Ovary (tissue), 9 donors: ENCODE data around the gene BTBD9. TPM values are rescaled to one million over a fixed set of nuclear protein-coding genes. Genes with fewer than 3 reads are reported as not detected.
"Not testable (repeated sequence)": the region's sequence is repeated elsewhere in the genome, so short reads cannot be mapped to it uniquely, and the experiment has no call there.

Source experiments
- DNase-seq, 5 donors: peaks; one replicate each; pipeline ENCODE4 v3.0.0-alpha.2; 2019 to 2020
- H3K27ac ChIP-seq, 2 donors: fragments of 200-600 bp; one replicate each; pipeline versions ENCODE4 v1.5.1 to v1.8.0; 2019 to 2022
- H3K27me3 ChIP-seq: fragments of 200-600 bp; one replicate; pipeline ENCODE4 v1.8.0; 2022
- H3K36me3 ChIP-seq: fragments of 200-600 bp; sonication (generic); one replicate; pipeline ENCODE4 v1.5.1; 2019
- H3K4me1 ChIP-seq: one replicate; pipeline ENCODE4 v1.8.1; 2013; ENCODE audit warnings: mild to moderate bottlenecking, moderate library complexity; ENCODE audit not compliant: insufficient read depth
- H3K4me3 ChIP-seq: fragments of 200-600 bp; sonication (generic); one replicate; pipeline ENCODE4 v1.5.1; 2017
- H3K9me3 ChIP-seq, 2 donors: fragments of 200-600 bp in 1 of 2; sonication (generic) in 1 of 2; one replicate each; pipeline versions ENCODE4 v1.5.1 to v1.8.1; 2013 to 2019; ENCODE audit warnings: mild to moderate bottlenecking in 1 of 2, moderate library complexity in 1 of 2
- EP300 ChIP-seq: sonication (generic); formaldehyde crosslinking; IDR thresholded peaks from one replicate; pipeline ENCODE4 v1.6.1; 2017; ENCODE audit warnings: antibody characterized with exemption
- POLR2A ChIP-seq: fragments of 450-650 bp; IDR thresholded peaks from one replicate; pipeline ENCODE4 v1.6.1; 2017; ENCODE audit warnings: antibody characterized with exemption, mild to moderate bottlenecking, moderate library complexity
- WGBS, 3 donors: extraction: QIAGEN DNeasy Blood & Tissue Kit in 1 of 3; methylation state at CpG; one replicate each; pipeline versions ENCODE4 v1.1.5 to v1.1.7; 2013 to 2017; 5-methylcytosine and 5-hydroxymethylcytosine counted together
- intact Hi-C, 4 donors: fragments of 100-400 bp; cut with DNase I; formaldehyde crosslinking; loops; one replicate each; pipeline versions ENCODE4 v1.11.0 to v1.15.1; 2022 to 2023
- polyA plus RNA-seq, 2 donors: library from polyadenylated mRNA; stranded (reverse); fragments of 200-250 nt in 1 of 2; fragments of 350-450 nt in 1 of 2; fragmentation: Illumina TruSeq in 1 of 2; extraction: RNeasy Lipid Tissue Mini Kit (QIAGEN cat#74804) in 1 of 2; gene quantifications; one replicate each; pipeline ENCODE4 v1.2.3, GENCODE V29; 2013 to 2014
- small RNA-seq: library from RNA; depleted of rRNA; stranded (forward); fragments of <200 nt; gene quantifications from one replicate; pipeline ENCODE3, GENCODE V24; 2016
- total RNA-seq, 7 donors: library from RNA; depleted of rRNA in 2 of 7; stranded (reverse); fragments of >200 nt in 2 of 7; fragmentation: NEBNext Ultra II Directional in 3 of 7; extraction: Animal tissue kit (Norgen Biotek cat#: 25700) in 3 of 7; gene quantifications; one replicate each; pipeline versions ENCODE4 v1.1.0 to v1.2.4, GENCODE V29; 2016 to 2023
- TF ChIP-seq, protein P1 (sequence below), 3 donors: fragments of 450-650 bp in 2 of 3; fragments of 200-600 bp in 1 of 3; IDR thresholded peaks; one replicate each; pipeline versions ENCODE4 v1.5.1 to v1.8.0; 2016 to 2022; ENCODE audit warnings: antibody characterized with exemption in 3 of 3, mild to moderate bottlenecking in 1 of 3
- donor health status: DM: no; HTN: no; CAD: no; lungs with moderate emphysema.
- donor health status: DM: no; HTN: no; CAD: no.
- donor health status: Bipolar disorder and iron deficiency.
- donor health status: DM: yes; HTN: yes; CAD: no.
- donor health status: DM: no; HTN: no; CAD: no.
- donor health status: DM: yes; HTN: yes; CAD: no.

BTBD9 gene
- total and polyA plus RNA-seq, 9 donors, result 7.2 to 28.8 (median 21.0) TPM

DNA sequence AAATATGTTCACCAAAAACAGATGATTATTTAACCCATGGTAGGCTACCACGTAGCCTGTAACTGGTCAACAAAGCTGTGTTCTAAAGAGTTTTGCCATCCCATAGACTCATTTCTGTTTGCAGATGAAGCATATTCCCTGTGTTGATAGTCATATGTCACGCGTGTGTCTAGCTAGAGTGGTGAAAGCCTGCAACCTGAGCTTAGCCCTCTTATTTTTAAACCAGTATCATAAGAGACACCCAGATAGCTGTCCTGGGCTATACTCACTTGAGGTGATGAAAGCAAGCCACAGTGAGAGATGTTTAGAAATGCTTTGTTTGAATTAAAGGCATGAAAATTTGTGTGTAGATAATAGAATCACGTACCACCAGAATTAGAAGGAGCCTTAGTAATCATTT lies 512.4 kb downstream of the BTBD9 start:
- H3K27me3 ChIP-seq, result no peaks in the 10 kb centered on the region
- TF ChIP-seq, protein P1, sequence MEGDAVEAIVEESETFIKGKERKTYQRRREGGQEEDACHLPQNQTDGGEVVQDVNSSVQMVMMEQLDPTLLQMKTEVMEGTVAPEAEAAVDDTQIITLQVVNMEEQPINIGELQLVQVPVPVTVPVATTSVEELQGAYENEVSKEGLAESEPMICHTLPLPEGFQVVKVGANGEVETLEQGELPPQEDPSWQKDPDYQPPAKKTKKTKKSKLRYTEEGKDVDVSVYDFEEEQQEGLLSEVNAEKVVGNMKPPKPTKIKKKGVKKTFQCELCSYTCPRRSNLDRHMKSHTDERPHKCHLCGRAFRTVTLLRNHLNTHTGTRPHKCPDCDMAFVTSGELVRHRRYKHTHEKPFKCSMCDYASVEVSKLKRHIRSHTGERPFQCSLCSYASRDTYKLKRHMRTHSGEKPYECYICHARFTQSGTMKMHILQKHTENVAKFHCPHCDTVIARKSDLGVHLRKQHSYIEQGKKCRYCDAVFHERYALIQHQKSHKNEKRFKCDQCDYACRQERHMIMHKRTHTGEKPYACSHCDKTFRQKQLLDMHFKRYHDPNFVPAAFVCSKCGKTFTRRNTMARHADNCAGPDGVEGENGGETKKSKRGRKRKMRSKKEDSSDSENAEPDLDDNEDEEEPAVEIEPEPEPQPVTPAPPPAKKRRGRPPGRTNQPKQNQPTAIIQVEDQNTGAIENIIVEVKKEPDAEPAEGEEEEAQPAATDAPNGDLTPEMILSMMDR (IDR thresholded peaks at IDR 0.05), result no peak
- no peak for TF ChIP-seq POLR2A
- no peak for TF ChIP-seq EP300
- no peaks in the 10 kb centered on the region for H3K9me3 ChIP-seq
- intact Hi-C loops, result no loop called here
- DNase-seq, result no peak
- H3K36me3 ChIP-seq, result no peaks in the 10 kb centered on the region
- peaks cover 1% of the 10 kb centered on the region for H3K4me1 ChIP-seq
- no peak overlapping the region for H3K4me3 ChIP-seq
- no peak overlapping the region for H3K27ac ChIP-seq
- WGBS, 3 donors, result 95 to 97% (median 96%) methylated on average over 4 of the region's 4 CpGs

DNA sequence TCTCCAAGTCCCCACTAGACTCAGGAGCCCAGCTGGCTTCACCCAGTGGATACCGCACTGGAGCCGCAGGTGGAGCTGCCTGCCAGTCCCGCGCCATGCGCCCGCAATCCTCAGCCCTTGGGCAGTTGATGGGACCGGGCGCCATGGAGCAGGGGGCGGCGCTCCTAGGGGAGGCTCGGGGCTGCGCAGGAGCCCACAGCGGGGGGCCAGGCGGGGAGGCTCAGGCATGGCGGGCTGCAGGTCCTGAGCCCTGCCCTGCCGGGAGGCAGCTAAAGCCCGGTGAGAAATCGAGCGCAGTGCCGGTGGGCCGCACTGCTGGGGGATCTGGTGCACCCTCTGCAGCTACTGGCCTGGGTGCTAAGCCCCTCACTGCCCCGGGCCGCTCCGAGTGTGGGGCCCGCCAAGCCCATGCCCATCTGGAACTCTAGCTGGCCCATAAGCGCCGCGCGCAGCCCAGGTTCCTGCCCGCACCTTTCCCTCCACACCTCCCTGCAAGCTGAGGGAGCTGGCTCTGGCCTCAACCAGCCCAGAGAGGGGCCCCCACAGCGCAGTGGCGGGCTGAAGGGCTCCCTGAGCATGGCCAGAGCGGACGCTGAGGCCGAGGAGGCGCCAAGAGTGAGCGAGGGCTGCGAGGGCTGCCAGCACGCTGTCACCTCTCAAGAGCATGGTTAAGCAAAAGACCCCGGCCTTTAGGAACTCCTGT lies 515.4 kb downstream of the BTBD9 start:
- intact Hi-C loops, H3K9me3 ChIP-seq, H3K36me3 ChIP-seq, H3K4me1 ChIP-seq, H3K27me3 ChIP-seq, H3K4me3 ChIP-seq, H3K27ac ChIP-seq, DNase-seq: not testable (repeated sequence)
- WGBS, 3 donors, result 93 to 97% (median 95%) methylated on average over 38 to 40 of the region's 40 CpGs

DNA sequence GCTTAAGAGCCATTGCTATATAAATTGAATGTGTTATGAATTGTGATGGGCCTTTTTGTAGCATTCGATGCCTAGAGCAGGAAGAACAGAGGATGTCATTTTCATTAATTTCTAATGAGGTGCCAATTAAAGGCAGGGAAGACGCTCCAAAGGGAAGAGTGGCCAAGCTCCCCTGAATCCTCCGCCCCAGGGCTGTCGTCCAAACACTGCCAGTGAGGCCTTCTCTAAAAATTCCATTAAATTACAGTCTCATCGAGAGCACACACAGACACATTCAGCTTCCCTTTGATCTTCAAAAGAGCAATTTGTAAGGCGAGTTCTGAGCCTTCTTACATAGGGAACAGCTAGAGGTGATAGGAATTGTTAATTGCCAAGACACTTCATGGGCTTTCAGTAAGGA lies 520.2 kb downstream of the BTBD9 start:
- no peak overlapping the region for H3K27ac ChIP-seq
- TF ChIP-seq, protein P1 (IDR thresholded peaks at IDR 0.05), result no peak
- no peak for TF ChIP-seq POLR2A
- no peak for TF ChIP-seq EP300
- intact Hi-C loops, result no loop called here
- WGBS, 3 donors, result 71 to 81% (median 78%) methylated on average over 6 of the region's 6 CpGs
- no peaks in the 10 kb centered on the region for H3K36me3 ChIP-seq
- H3K27me3 ChIP-seq, result no peaks in the 10 kb centered on the region
- H3K4me1 ChIP-seq, result no peaks in the 10 kb centered on the region
- DNase-seq, result no peak
- H3K9me3 ChIP-seq, result no peaks in the 10 kb centered on the region
- H3K4me3 ChIP-seq, result no peak overlapping the region

DNA sequence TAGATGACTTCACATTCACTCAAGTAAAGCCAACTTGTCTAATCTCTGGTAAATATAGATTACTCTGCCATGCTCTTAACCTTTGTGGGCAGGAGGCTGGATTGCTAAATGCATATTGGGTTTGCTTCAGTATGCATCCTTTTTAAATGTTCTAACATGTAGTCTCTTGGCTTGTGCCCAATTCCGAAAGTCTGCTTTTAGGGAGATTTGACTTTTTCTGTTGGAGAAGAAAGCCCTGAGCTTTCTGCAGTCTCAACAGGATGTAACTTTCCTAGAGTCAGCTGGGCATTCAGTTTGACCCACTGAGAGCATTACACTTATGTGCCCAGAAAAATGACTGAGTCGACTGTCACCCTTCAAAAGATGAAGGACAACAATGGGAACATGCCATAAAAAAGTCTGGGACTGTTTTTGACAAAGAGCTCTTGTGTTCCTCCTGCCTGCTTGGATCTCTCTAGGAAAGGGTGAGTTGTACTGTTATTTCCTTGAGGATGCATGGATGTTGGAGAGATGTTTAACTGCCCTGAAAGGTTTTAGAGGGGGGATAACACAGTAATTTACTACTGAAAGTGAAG lies 520.9 kb downstream of the BTBD9 start:
- Histone ChIP-seq H3K27ac (no peak overlapping the region), H3K4me1 (no peaks in the 10 kb centered on the region), H3K9me3 (no peaks in the 10 kb centered on the region), H3K4me3 (no peak overlapping the region), H3K27me3 (no peaks in the 10 kb centered on the region), H3K36me3 (no peaks in the 10 kb centered on the region)
- intact Hi-C loops, result no loop called here
- TF ChIP-seq EP300, result no peak
- no peak for TF ChIP-seq POLR2A
- TF ChIP-seq, protein P1 (IDR thresholded peaks at IDR 0.05), result no peak
- DNase-seq, result no peak
- 59 to 68% (median 66%) methylated on average over 2 of the region's 2 CpGs for WGBS, 3 donors

Small RNA genes lying within 50 kb of the gene (small RNA-seq; reads per million reads assigned to genes)
- not detected for gene RF00019
- not detected for gene RF00279

Other genes starting within 250 kb of the BTBD9 start
- 100 to 1,000 TPM in 3 of 7 donors, 10 to 100 TPM in 4; 76.3 to 126 (median 96.7) TPM for gene GLO1, start 63.2 kb upstream of the BTBD9 start, total RNA-seq
- gene GLO1, start 63.2 kb upstream of the BTBD9 start, polyA plus RNA-seq, result 100 to 1,000 TPM in 1 of 2 donors, 10 to 100 TPM in 1; 83.5 to 154 TPM
- gene DNAH8, start 75.4 kb upstream of the BTBD9 start, total RNA-seq, result under 1 TPM in 3 of 7 donors, not detected in 4; under 0.01 to 0.08 (median under 0.01) TPM
- under 1 TPM; 0.01 to 0.02 TPM for gene DNAH8, start 75.4 kb upstream of the BTBD9 start, polyA plus RNA-seq